Prostate gland (tissue), 2 donors: ENCODE data around the gene SUN1.

Experiments
- CTCF ChIP-seq, 4 experiments: fragments of 200-600 bp in 2 of 4; fragments of 450-650 bp in 2 of 4; sonication (generic) in 2 of 4; IDR thresholded peaks; 1 replicate in 3 of 4; 2 replicates in 1 of 4; pipeline ENCODE4 v1.5.1; 2016 to 2019; ENCODE audit warnings: antibody characterized with exemption in 4 of 4, mild to moderate bottlenecking in 2 of 4, moderate library complexity in 2 of 4
- POLR2A ChIP-seq: fragments of 450-650 bp; IDR thresholded peaks from one replicate; pipeline ENCODE4 v1.6.1; 2016; ENCODE audit warnings: antibody characterized with exemption, mild to moderate bottlenecking
- POLR2AphosphoS5 ChIP-seq: sonication (generic); formaldehyde crosslinking; IDR thresholded peaks from one replicate; pipeline ENCODE4 v1.6.1; 2017; ENCODE audit warnings: antibody characterized with exemption

GRCh38 chr7:875051-875450 lies 42.8 kb downstream of the SUN1 start:
- TF ChIP-seq POLR2A (no peak), CTCF (IDR thresholded peaks at IDR 0.05) (no peak), POLR2AphosphoS5 (no peak)
